ENCODE measurements around the gene CYP1A1. TPM values are rescaled to one million over a fixed set of nuclear protein-coding genes. Genes with fewer than 3 reads are reported as not detected.
A peak's percentile ranks its signal among the peaks of the same experiment; 100 is the strongest.

The CYP1A1 gene
- polyA plus RNA-seq, 4 donors, result 0.20 TPM; not detected in 3

GRCh38 chr15:74696808-74697207 is 28.5 kb downstream of the CYP1A1 start:
- no peak for DNase-seq (ENCODE audit: low read depth in 4 of 4, low spot score in 2 of 4)

GRCh38 chr15:74696398-74696729 is 29.0 kb downstream of the CYP1A1 start:
- DNase-seq (ENCODE audit: low read depth in 4 of 4, low spot score in 2 of 4), result no peak

GRCh38 chr15:74695597-74696397 is 29.5 kb downstream of the CYP1A1 start, which contains the start of gene EDC3:
Gene EDC3, minus strand, starts transcription at chr15:74696024. Its CDS starts 20,900 bp downstream, at chr15:74675124.
- peak; percentile 71 to 94 (median 84) for DNase-seq (ENCODE audit: low read depth in 4 of 4, low spot score in 2 of 4)

GRCh38 chr15:74692327-74692726 is 33.0 kb downstream of the CYP1A1 start:
- no peak for DNase-seq (ENCODE audit: low read depth in 4 of 4, low spot score in 2 of 4)

GRCh38 chr15:74683758-74684157 is 41.6 kb downstream of the CYP1A1 start:
- DNase-seq (ENCODE audit: low read depth in 4 of 4, low spot score in 2 of 4), result no peak

- DNase-seq (ENCODE audit: low read depth in 4 of 4, low spot score in 2 of 4), result no peak
These were observed 42.4 kb downstream of the CYP1A1 start for GRCh38 chr15:74682954-74683353.

- DNase-seq (ENCODE audit: low read depth in 4 of 4, low spot score in 2 of 4), result no peak
These were observed 44.9 kb downstream of the CYP1A1 start for GRCh38 chr15:74680456-74680855.

GRCh38 chr15:74676801-74677200 is 48.5 kb downstream of the CYP1A1 start:
- DNase-seq (ENCODE audit: low read depth in 4 of 4, low spot score in 2 of 4), result no peak

GRCh38 chr15:74674161-74674560 is 51.2 kb downstream of the CYP1A1 start:
- DNase-seq (ENCODE audit: low read depth in 4 of 4, low spot score in 2 of 4), result no peak

- DNase-seq (ENCODE audit: low read depth in 4 of 4, low spot score in 2 of 4), result no peak
These were observed 55.7 kb downstream of the CYP1A1 start for GRCh38 chr15:74669627-74670026.

Other genes starting within 250 kb of the CYP1A1 start
- 10 to 100 TPM in 3 of 4 donors, 1 to 10 TPM in 1; 9.6 to 20.4 (median 15.3) TPM for gene ARID3B, start 184.3 kb downstream of the CYP1A1 start, polyA plus RNA-seq (ENCODE audit: insufficient read length in 4 of 4)
- gene CLK3, start 109.7 kb downstream of the CYP1A1 start, polyA plus RNA-seq (ENCODE audit: insufficient read length in 4 of 4), result 10 to 100 TPM; 54.4 to 84.9 (median 76.3) TPM
- gene EDC3, start 29.5 kb downstream of the CYP1A1 start, polyA plus RNA-seq (ENCODE audit: insufficient read length in 4 of 4), result 10 to 100 TPM; 37.5 to 43.0 (median 40.6) TPM
- gene CYP1A2, start 23.3 kb upstream of the CYP1A1 start, polyA plus RNA-seq (ENCODE audit: insufficient read length in 4 of 4), result under 1 TPM; 0.10 to 0.25 (median 0.19) TPM
- 10 to 100 TPM; 45.4 to 51.3 (median 46.4) TPM for gene CSK, start 56.6 kb upstream of the CYP1A1 start, polyA plus RNA-seq (ENCODE audit: insufficient read length in 4 of 4)
- not detected for gene LMAN1L, start 87.3 kb upstream of the CYP1A1 start, polyA plus RNA-seq (ENCODE audit: insufficient read length in 4 of 4)
- gene CPLX3, start 101.1 kb upstream of the CYP1A1 start, polyA plus RNA-seq (ENCODE audit: insufficient read length in 4 of 4), result under 1 TPM in 1 of 4 donors, not detected in 3; 0.07 TPM
- gene ULK3, start 117.6 kb upstream of the CYP1A1 start, polyA plus RNA-seq (ENCODE audit: insufficient read length in 4 of 4), result 10 to 100 TPM; 30.5 to 36.2 (median 33.7) TPM
- 10 to 100 TPM; 68.4 to 78.0 (median 72.7) TPM for gene SCAMP2, start 147.8 kb upstream of the CYP1A1 start, polyA plus RNA-seq (ENCODE audit: insufficient read length in 4 of 4)
- 10 to 100 TPM; 60.5 to 76.7 (median 63.1) TPM for gene MPI, start 164.5 kb upstream of the CYP1A1 start, polyA plus RNA-seq (ENCODE audit: insufficient read length in 4 of 4)
- 10 to 100 TPM; 52.4 to 59.7 (median 57.6) TPM for gene FAM219B, start 181.3 kb upstream of the CYP1A1 start, polyA plus RNA-seq (ENCODE audit: insufficient read length in 4 of 4)
- gene COX5A, start 212.5 kb upstream of the CYP1A1 start, polyA plus RNA-seq (ENCODE audit: insufficient read length in 4 of 4), result 100 to 1,000 TPM; 191 to 233 (median 208) TPM
- gene RPP25, start 231.2 kb upstream of the CYP1A1 start, polyA plus RNA-seq (ENCODE audit: insufficient read length in 4 of 4), result 1 to 10 TPM; 2.0 to 3.4 (median 2.9) TPM